ENCODE data around the gene CACNA1B.

The CACNA1B gene

GRCh38 chr9:138013836-138014562, 136.4 kb downstream of the CACNA1B start:
- no peaks in the 10 kb centered on the region for H3K27me3 ChIP-seq (ENCODE audit: insufficient read depth, low read length, poor library complexity)
- H3K9ac ChIP-seq (ENCODE audit: low read length) = no peak overlapping the region
- no peak overlapping the region for H3K23ac ChIP-seq (ENCODE audit: low read length)
- H3K27ac ChIP-seq (ENCODE audit: low read depth, low read length) = no peak overlapping the region
- H3K18ac ChIP-seq (ENCODE audit: low read length) = no peak overlapping the region
- no peak overlapping the region for H3K56ac ChIP-seq (ENCODE audit: low read length)
- no peak for DNase-seq
- H2BK120ac ChIP-seq (ENCODE audit: low read depth, low read length) = no peak overlapping the region
- no peak overlapping the region for H2BK15ac ChIP-seq (replicated peaks; ENCODE audit: low read depth)
- no peaks in the 10 kb centered on the region for H3K79me1 ChIP-seq (ENCODE audit: low read length)
- no peaks in the 10 kb centered on the region for H3K36me3 ChIP-seq (ENCODE audit: control insufficient read depth, insufficient read depth, low read length)
- H3K4me3 ChIP-seq (ENCODE audit: low read length) = no peak overlapping the region
- no peak overlapping the region for H3K4ac ChIP-seq (ENCODE audit: low read depth, low read length)
- H2AK5ac ChIP-seq (ENCODE audit: low read length) = no peak overlapping the region
- no peak overlapping the region for H4K8ac ChIP-seq (ENCODE audit: low read depth, low read length)
- H3K4me2 ChIP-seq (ENCODE audit: low read length) = no peak overlapping the region
- no peaks in the 10 kb centered on the region for H3K4me1 ChIP-seq (ENCODE audit: control insufficient read depth, low read depth, low read length)
- no peak overlapping the region for H2BK5ac ChIP-seq (ENCODE audit: low read length)
- H3K79me2 ChIP-seq (ENCODE audit: control insufficient read depth, insufficient read depth, low read length) = no peaks in the 10 kb centered on the region
- no peak overlapping the region for H4K5ac ChIP-seq (ENCODE audit: low read length)
- WGBS (ENCODE audit: extremely low coverage, insufficient coverage, low lambda C conversion rate) = no CpG with 5 or more reads among the region's 15 CpGs

GRCh38 chr9:138014563-138014945, 137.0 kb downstream of the CACNA1B start:
- WGBS (ENCODE audit: extremely low coverage, insufficient coverage, low lambda C conversion rate) = no CpG with 5 or more reads among the region's 6 CpGs
- DNase-seq = no peak

GRCh38 chr9:138015021-138015829, 137.6 kb downstream of the CACNA1B start:
- no peaks in the 10 kb centered on the region for H3K79me2 ChIP-seq (ENCODE audit: control insufficient read depth, insufficient read depth, low read length)
- H4K5ac ChIP-seq (ENCODE audit: low read length) = no peak overlapping the region
- no peak overlapping the region for H3K9ac ChIP-seq (ENCODE audit: low read length)
- H2BK120ac ChIP-seq (ENCODE audit: low read depth, low read length) = no peak overlapping the region
- DNase-seq = no peak
- no peaks in the 10 kb centered on the region for H3K36me3 ChIP-seq (ENCODE audit: control insufficient read depth, insufficient read depth, low read length)
- H3K27me3 ChIP-seq (ENCODE audit: insufficient read depth, low read length, poor library complexity) = no peaks in the 10 kb centered on the region
- H3K56ac ChIP-seq (ENCODE audit: low read length) = no peak overlapping the region
- H2BK15ac ChIP-seq (replicated peaks; ENCODE audit: low read depth) = no peak overlapping the region
- H3K79me1 ChIP-seq (ENCODE audit: low read length) = no peaks in the 10 kb centered on the region
- no peak overlapping the region for H3K18ac ChIP-seq (ENCODE audit: low read length)
- H3K4ac ChIP-seq (ENCODE audit: low read depth, low read length) = no peak overlapping the region
- no peak overlapping the region for H3K23ac ChIP-seq (ENCODE audit: low read length)
- no peak overlapping the region for H2AK5ac ChIP-seq (ENCODE audit: low read length)
- no peaks in the 10 kb centered on the region for H3K4me1 ChIP-seq (ENCODE audit: control insufficient read depth, low read depth, low read length)
- no peak overlapping the region for H3K27ac ChIP-seq (ENCODE audit: low read depth, low read length)
- no peak overlapping the region for H4K8ac ChIP-seq (ENCODE audit: low read depth, low read length)
- WGBS (ENCODE audit: extremely low coverage, insufficient coverage, low lambda C conversion rate) = no CpG with 5 or more reads among the region's 25 CpGs
- H3K4me2 ChIP-seq (ENCODE audit: low read length) = no peak overlapping the region
- H2BK5ac ChIP-seq (ENCODE audit: low read length) = no peak overlapping the region
- H3K4me3 ChIP-seq (ENCODE audit: low read length) = no peak overlapping the region

More at GRCh38 chr9:138014563-138014945, 137.0 kb downstream of the CACNA1B start:
- Histone ChIP-seq H3K23ac (ENCODE audit: low read length) (no peak overlapping the region), H3K18ac (ENCODE audit: low read length) (no peak overlapping the region), H3K4me3 (ENCODE audit: low read length) (no peak overlapping the region), H3K27me3 (ENCODE audit: insufficient read depth, low read length, poor library complexity) (no peaks in the 10 kb centered on the region), H3K79me2 (ENCODE audit: control insufficient read depth, insufficient read depth, low read length) (no peaks in the 10 kb centered on the region), H3K36me3 (ENCODE audit: control insufficient read depth, insufficient read depth, low read length) (no peaks in the 10 kb centered on the region), H2BK5ac (ENCODE audit: low read length) (no peak overlapping the region), H3K4ac (ENCODE audit: low read depth, low read length) (no peak overlapping the region), H3K56ac (ENCODE audit: low read length) (no peak overlapping the region), H3K4me1 (ENCODE audit: control insufficient read depth, low read depth, low read length) (no peaks in the 10 kb centered on the region), H4K8ac (ENCODE audit: low read depth, low read length) (no peak overlapping the region), H3K27ac (ENCODE audit: low read depth, low read length) (no peak overlapping the region), H4K5ac (ENCODE audit: low read length) (no peak overlapping the region), H2BK15ac (replicated peaks; ENCODE audit: low read depth) (no peak overlapping the region), H3K4me2 (ENCODE audit: low read length) (no peak overlapping the region), H2BK120ac (ENCODE audit: low read depth, low read length) (no peak overlapping the region), H2AK5ac (ENCODE audit: low read length) (no peak overlapping the region), H3K9ac (ENCODE audit: low read length) (no peak overlapping the region), H3K79me1 (ENCODE audit: low read length) (no peaks in the 10 kb centered on the region)

- H4K8ac ChIP-seq (ENCODE audit: low read depth, low read length) = no peak overlapping the region
- no peak overlapping the region for H3K4me2 ChIP-seq (ENCODE audit: low read length)
- H2BK120ac ChIP-seq (ENCODE audit: low read depth, low read length) = no peak overlapping the region
- H2BK15ac ChIP-seq (replicated peaks; ENCODE audit: low read depth) = no peak overlapping the region
- H3K36me3 ChIP-seq (ENCODE audit: control insufficient read depth, insufficient read depth, low read length) = no peaks in the 10 kb centered on the region
- no peaks in the 10 kb centered on the region for H3K27me3 ChIP-seq (ENCODE audit: insufficient read depth, low read length, poor library complexity)
- H3K18ac ChIP-seq (ENCODE audit: low read length) = no peak overlapping the region
- DNase-seq = no peak
- no peak overlapping the region for H4K5ac ChIP-seq (ENCODE audit: low read length)
- H3K4me1 ChIP-seq (ENCODE audit: control insufficient read depth, low read depth, low read length) = no peaks in the 10 kb centered on the region
- H3K23ac ChIP-seq (ENCODE audit: low read length) = no peak overlapping the region
- no peak overlapping the region for H3K27ac ChIP-seq (ENCODE audit: low read depth, low read length)
- H3K4ac ChIP-seq (ENCODE audit: low read depth, low read length) = no peak overlapping the region
- H2BK5ac ChIP-seq (ENCODE audit: low read length) = no peak overlapping the region
- no peak overlapping the region for H2AK5ac ChIP-seq (ENCODE audit: low read length)
- no peak overlapping the region for H3K9ac ChIP-seq (ENCODE audit: low read length)
- no peaks in the 10 kb centered on the region for H3K79me2 ChIP-seq (ENCODE audit: control insufficient read depth, insufficient read depth, low read length)
- H3K79me1 ChIP-seq (ENCODE audit: low read length) = no peaks in the 10 kb centered on the region
- no peak overlapping the region for H3K56ac ChIP-seq (ENCODE audit: low read length)
- no peak overlapping the region for H3K4me3 ChIP-seq (ENCODE audit: low read length)
- no CpG with 5 or more reads among the region's 33 CpGs for WGBS (ENCODE audit: extremely low coverage, insufficient coverage, low lambda C conversion rate)
These were observed 139.0 kb downstream of the CACNA1B start for GRCh38 chr9:138016406-138017187.

- H3K79me2 ChIP-seq (ENCODE audit: control insufficient read depth, insufficient read depth, low read length) = no peaks in the 10 kb centered on the region
- H2AK5ac ChIP-seq (ENCODE audit: low read length) = no peak overlapping the region
- no peaks in the 10 kb centered on the region for H3K4me1 ChIP-seq (ENCODE audit: control insufficient read depth, low read depth, low read length)
- H3K18ac ChIP-seq (ENCODE audit: low read length) = no peak overlapping the region
- H3K4me3 ChIP-seq (ENCODE audit: low read length) = no peak overlapping the region
- H2BK120ac ChIP-seq (ENCODE audit: low read depth, low read length) = no peak overlapping the region
- H3K79me1 ChIP-seq (ENCODE audit: low read length) = no peaks in the 10 kb centered on the region
- H3K27me3 ChIP-seq (ENCODE audit: insufficient read depth, low read length, poor library complexity) = no peaks in the 10 kb centered on the region
- WGBS (ENCODE audit: extremely low coverage, insufficient coverage, low lambda C conversion rate) = no CpG with 5 or more reads among the region's 13 CpGs
- no peak overlapping the region for H3K56ac ChIP-seq (ENCODE audit: low read length)
- H4K5ac ChIP-seq (ENCODE audit: low read length) = no peak overlapping the region
- H3K36me3 ChIP-seq (ENCODE audit: control insufficient read depth, insufficient read depth, low read length) = no peaks in the 10 kb centered on the region
- H3K4ac ChIP-seq (ENCODE audit: low read depth, low read length) = no peak overlapping the region
- no peak for DNase-seq
- no peak overlapping the region for H3K23ac ChIP-seq (ENCODE audit: low read length)
- no peak overlapping the region for H3K4me2 ChIP-seq (ENCODE audit: low read length)
- no peak overlapping the region for H4K8ac ChIP-seq (ENCODE audit: low read depth, low read length)
- no peak overlapping the region for H3K27ac ChIP-seq (ENCODE audit: low read depth, low read length)
- no peak overlapping the region for H2BK15ac ChIP-seq (replicated peaks; ENCODE audit: low read depth)
- H2BK5ac ChIP-seq (ENCODE audit: low read length) = no peak overlapping the region
- H3K9ac ChIP-seq (ENCODE audit: low read length) = no peak overlapping the region
These were observed 139.6 kb downstream of the CACNA1B start for GRCh38 chr9:138017200-138017599.
